Neutrophil (primary cell): ENCODE results near the gene CTXN1.

Experiments used
- H3K27ac ChIP-seq: fragments of 200-600 bp; sonication (generic); 2 replicates; pipeline ENCODE4 v1.5.1; 2016; ENCODE audit warnings: mild to moderate bottlenecking, moderate library complexity
- H3K27me3 ChIP-seq: fragments of 200-600 bp; sonication (generic); 2 replicates; pipeline ENCODE4 v1.6.0; 2016; ENCODE audit warnings: mild to moderate bottlenecking
- H3K36me3 ChIP-seq: fragments of 200-600 bp; sonication (generic); 2 replicates; pipeline ENCODE4 v1.5.1; 2017
- H3K4me1 ChIP-seq, 2 experiments: fragments of 200-600 bp in 1 of 2; sonication (generic) in 1 of 2; 1 replicate in 1 of 2; 2 replicates in 1 of 2; pipeline versions ENCODE4 v1.5.1 to v1.6.1; 2013 to 2016; ENCODE audit warnings: low read depth in 1 of 2, low read length in 1 of 2, mild to moderate bottlenecking in 1 of 2, moderate library complexity in 1 of 2; ENCODE audit not compliant: control insufficient read depth in 1 of 2, insufficient read depth in 1 of 2
- H3K4me3 ChIP-seq, 2 experiments: fragments of 200-600 bp in 1 of 2; sonication (generic) in 1 of 2; 1 replicate in 1 of 2; 2 replicates in 1 of 2; pipeline ENCODE4 v1.5.1; 2013 to 2016; ENCODE audit warnings: low read depth in 1 of 2, low read length in 1 of 2, mild to moderate bottlenecking in 1 of 2, moderate library complexity in 1 of 2
- H3K9me3 ChIP-seq: fragments of 200-600 bp; sonication (generic); 2 replicates; pipeline ENCODE4 v1.5.1; 2016
- TF ChIP-seq, protein P1 (sequence below): fragments of 200-600 bp; sonication (generic); IDR thresholded peaks from 2 replicates; pipeline ENCODE4 v1.5.1; 2016; ENCODE audit warnings: antibody characterized with exemption

Gene CTXN1

GRCh38 chr19:7904074-7905020 is 21.6 kb downstream of the CTXN1 start:
- peaks cover 18% of the 10 kb centered on the region for H3K36me3 ChIP-seq
- TF ChIP-seq, protein P1, sequence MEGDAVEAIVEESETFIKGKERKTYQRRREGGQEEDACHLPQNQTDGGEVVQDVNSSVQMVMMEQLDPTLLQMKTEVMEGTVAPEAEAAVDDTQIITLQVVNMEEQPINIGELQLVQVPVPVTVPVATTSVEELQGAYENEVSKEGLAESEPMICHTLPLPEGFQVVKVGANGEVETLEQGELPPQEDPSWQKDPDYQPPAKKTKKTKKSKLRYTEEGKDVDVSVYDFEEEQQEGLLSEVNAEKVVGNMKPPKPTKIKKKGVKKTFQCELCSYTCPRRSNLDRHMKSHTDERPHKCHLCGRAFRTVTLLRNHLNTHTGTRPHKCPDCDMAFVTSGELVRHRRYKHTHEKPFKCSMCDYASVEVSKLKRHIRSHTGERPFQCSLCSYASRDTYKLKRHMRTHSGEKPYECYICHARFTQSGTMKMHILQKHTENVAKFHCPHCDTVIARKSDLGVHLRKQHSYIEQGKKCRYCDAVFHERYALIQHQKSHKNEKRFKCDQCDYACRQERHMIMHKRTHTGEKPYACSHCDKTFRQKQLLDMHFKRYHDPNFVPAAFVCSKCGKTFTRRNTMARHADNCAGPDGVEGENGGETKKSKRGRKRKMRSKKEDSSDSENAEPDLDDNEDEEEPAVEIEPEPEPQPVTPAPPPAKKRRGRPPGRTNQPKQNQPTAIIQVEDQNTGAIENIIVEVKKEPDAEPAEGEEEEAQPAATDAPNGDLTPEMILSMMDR, result no peak

DNA sequence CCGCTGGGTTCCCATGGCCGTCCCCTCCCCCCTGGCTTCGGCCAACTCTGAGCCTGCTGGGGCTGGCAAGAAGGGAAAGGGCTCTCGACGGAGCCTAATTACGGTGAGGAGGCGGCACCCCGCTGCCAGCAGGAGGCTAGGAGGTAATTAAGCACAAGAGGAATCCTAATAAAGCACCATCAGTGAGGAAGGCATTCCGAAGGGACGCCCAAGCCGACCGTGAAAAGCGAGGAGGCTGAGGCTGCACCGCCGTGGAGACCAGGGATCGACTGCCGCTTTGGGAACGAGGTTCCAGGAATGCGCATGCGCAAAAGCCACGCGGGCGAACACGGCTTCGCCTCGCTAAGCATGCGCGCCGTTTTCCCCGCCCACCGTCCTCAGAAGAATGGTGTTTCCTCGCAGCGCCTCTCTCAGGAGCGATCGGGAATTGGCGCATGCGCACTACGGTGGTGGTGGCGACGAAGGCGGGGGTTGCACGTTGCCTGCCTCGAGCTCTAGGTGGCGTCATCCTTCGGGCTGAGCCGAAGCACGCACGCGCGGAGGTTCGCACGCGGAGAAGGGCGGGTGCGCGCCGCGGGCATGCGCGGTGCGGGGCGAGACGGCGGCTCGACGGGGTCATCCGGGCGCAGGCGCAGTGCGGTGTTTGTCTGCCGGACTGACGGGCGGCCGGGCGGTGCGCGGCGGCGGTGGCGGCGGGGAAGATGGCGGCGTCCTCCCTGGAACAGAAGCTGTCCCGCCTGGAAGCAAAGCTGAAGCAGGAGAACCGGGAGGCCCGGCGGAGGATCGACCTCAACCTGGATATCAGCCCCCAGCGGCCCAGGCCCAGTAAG is 22.5 kb downstream of the CTXN1 start, which contains the start of gene MAP2K7:
TSS of gene MAP2K7 (plus strand) at position 634 of the 830 bp plus-strand sequence. CDS start at position 702, 68 bp downstream.
- H3K4me1 ChIP-seq, result peaks cover 22 to 23% of the 10 kb centered on the region in 2 experiments
- TF ChIP-seq, protein P1, result peak; percentile 92
- peaks cover 10% of the 10 kb centered on the region for H3K36me3 ChIP-seq
- H3K27me3 ChIP-seq, result peaks cover 37% of the 10 kb centered on the region
- no peaks in the 10 kb centered on the region for H3K9me3 ChIP-seq
- peak within 1 kb of the TSS; percentile 96 for H3K27ac ChIP-seq
- H3K4me3 ChIP-seq, result peak within 1 kb of the TSS; percentile 75 to 88

More at GRCh38 chr19:7904074-7905020, 21.6 kb downstream of the CTXN1 start:
- Histone ChIP-seq H3K9me3 (no peaks in the 10 kb centered on the region), H3K4me1 (peaks cover 22 to 23% of the 10 kb centered on the region in 2 experiments), H3K4me3 (peak overlapping the region; percentile 75 to 88), H3K27ac (peak overlapping the region; percentile 96), H3K27me3 (peaks cover 34% of the 10 kb centered on the region)

GRCh38 chr19:7902796-7903243 is 23.1 kb downstream of the CTXN1 start:
- peaks cover 23 to 26% of the 10 kb centered on the region in 2 experiments for H3K4me1 ChIP-seq
- H3K36me3 ChIP-seq, result peaks cover 10% of the 10 kb centered on the region
- H3K9me3 ChIP-seq, result no peaks in the 10 kb centered on the region
- peak overlapping the region; percentile 96 for H3K27ac ChIP-seq
- TF ChIP-seq, protein P1, result no peak
- peak overlapping the region; percentile 75 to 88 for H3K4me3 ChIP-seq
- peaks cover 37% of the 10 kb centered on the region for H3K27me3 ChIP-seq

- Histone ChIP-seq H3K9me3 (no peaks in the 10 kb centered on the region), H3K27ac (no peak overlapping the region), H3K4me3 (no peak overlapping the region), H3K4me1 (peaks cover 26 to 32% of the 10 kb centered on the region in 2 experiments), H3K36me3 (peaks cover 7% of the 10 kb centered on the region), H3K27me3 (peaks cover 37% of the 10 kb centered on the region)
- TF ChIP-seq, protein P1, result no peak
Measured at GRCh38 chr19:7901337-7901736, 24.6 kb downstream of the CTXN1 start.

GRCh38 chr19:7900931-7901330 is 25.0 kb downstream of the CTXN1 start:
- Histone ChIP-seq H3K4me1 (peaks cover 26 to 32% of the 10 kb centered on the region in 2 experiments), H3K27me3 (peaks cover 37% of the 10 kb centered on the region), H3K4me3 (no peak overlapping the region), H3K27ac (no peak overlapping the region), H3K36me3 (peaks cover 3% of the 10 kb centered on the region), H3K9me3 (no peaks in the 10 kb centered on the region)
- TF ChIP-seq, protein P1, result no peak
